A549 treated with DMSO at 1 μM for 4 hours (cell line): ENCODE data around the gene GTF3C2. TPM values are rescaled to one million over a fixed set of nuclear protein-coding genes. Genes with fewer than 3 reads are reported as not detected.

Experiments
- total RNA-seq: library from RNA; stranded (reverse); fragments of 200-300 nt; extraction: Qiagen RNA extraction; gene quantifications from 5 replicates; pipeline ENCODE4 v1.2.3, GENCODE V29; 2022; ENCODE audit warnings: low read depth

Gene GTF3C2, protein sequence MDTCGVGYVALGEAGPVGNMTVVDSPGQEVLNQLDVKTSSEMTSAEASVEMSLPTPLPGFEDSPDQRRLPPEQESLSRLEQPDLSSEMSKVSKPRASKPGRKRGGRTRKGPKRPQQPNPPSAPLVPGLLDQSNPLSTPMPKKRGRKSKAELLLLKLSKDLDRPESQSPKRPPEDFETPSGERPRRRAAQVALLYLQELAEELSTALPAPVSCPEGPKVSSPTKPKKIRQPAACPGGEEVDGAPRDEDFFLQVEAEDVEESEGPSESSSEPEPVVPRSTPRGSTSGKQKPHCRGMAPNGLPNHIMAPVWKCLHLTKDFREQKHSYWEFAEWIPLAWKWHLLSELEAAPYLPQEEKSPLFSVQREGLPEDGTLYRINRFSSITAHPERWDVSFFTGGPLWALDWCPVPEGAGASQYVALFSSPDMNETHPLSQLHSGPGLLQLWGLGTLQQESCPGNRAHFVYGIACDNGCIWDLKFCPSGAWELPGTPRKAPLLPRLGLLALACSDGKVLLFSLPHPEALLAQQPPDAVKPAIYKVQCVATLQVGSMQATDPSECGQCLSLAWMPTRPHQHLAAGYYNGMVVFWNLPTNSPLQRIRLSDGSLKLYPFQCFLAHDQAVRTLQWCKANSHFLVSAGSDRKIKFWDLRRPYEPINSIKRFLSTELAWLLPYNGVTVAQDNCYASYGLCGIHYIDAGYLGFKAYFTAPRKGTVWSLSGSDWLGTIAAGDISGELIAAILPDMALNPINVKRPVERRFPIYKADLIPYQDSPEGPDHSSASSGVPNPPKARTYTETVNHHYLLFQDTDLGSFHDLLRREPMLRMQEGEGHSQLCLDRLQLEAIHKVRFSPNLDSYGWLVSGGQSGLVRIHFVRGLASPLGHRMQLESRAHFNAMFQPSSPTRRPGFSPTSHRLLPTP
- 62.4 to 67.5 TPM (median 64.5 TPM) in 5 replicates for total RNA-seq

DNA sequence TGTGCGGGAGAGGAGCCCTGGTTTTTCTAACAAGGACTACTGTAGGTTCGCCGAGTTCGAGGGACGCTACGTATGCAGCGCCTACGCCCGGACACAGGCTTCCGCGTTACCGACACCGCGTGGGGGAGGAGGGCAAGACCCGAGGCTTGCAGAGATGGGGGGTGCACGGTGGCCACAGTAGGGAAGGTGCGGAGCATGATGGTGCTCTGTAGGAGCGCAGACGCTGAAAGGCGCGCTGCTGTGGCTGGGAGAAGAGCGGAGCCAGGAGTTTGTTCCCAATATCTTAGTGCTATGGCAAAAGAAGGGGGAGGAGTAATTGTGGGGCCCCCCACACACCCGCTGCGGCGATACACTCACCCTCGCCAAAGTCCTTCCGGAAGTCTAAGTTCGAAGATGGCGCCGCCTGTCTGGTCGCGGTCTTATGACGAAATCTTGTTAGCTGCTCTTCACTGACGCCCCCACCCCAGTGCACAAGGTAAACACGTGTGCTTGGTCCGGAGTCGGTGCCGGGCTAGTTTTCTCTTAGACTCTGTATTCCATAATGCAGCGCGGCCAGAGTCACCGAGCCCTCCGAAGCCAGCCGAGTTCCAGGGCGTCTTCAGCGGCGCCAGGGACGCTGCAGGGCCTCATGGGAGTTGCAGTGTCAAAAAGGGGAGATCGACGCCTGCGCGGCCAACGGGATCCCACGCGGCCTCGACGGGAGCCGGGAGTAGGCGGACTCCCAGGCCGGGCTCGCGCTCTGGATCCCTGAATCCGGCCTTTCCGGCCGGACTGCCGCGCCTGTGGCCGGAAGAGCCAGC lies at the start of gene GTF3C2:
Gene GTF3C2, minus strand, starts transcription at position 383 of the 800 bp plus-strand sequence. CDS start 13,210 bp downstream, outside the sequence.

DNA sequence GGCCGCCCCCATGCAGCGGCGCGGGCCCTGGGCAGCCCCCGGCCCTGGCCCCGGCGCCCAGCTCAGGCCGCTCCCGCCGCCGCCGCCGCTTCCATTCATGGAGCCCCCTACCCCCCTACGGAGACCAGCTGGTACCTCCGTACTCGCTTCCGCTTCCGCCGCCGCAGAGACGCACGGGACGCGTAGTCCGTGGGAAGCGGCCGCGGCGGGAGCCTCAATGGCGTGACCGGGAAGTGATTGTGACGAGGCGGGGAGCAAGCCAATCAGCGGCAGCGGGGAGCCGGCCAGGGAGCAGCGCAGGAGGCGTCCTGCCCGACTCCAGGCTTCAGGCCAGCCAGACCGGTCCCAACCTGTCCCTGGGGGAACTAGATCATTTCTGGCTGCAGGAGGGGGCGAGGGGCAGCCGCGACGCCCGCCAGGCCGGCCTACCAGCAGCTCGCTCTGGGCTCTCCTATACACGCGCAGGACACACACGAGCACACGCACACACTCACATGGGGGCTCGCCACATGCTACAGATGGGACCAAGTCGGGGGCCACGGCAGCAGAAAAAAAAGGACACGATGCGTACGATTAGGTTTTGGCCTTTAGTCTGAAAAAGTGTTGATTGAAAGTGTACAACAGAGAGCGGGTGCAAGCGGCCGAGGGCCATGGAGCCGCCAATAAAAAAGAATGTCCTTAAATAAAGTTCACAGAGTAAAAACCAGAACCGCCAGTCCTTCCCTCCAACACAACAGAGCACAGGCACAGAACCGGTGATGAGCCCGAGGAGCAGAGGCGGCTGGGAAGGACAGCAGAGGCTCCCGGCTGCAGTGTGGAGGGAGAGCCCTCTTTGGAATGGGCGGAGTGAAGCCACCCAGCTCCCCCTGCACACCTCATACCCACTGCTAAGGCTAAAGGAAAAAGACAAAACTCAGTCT lies 24.3 kb upstream of the GTF3C2 start, which contains the start of gene ZNF513:
Gene ZNF513, minus strand, starts transcription at position 109 of the 920 bp plus-strand sequence. CDS start 208 bp downstream, outside the sequence.

DNA sequence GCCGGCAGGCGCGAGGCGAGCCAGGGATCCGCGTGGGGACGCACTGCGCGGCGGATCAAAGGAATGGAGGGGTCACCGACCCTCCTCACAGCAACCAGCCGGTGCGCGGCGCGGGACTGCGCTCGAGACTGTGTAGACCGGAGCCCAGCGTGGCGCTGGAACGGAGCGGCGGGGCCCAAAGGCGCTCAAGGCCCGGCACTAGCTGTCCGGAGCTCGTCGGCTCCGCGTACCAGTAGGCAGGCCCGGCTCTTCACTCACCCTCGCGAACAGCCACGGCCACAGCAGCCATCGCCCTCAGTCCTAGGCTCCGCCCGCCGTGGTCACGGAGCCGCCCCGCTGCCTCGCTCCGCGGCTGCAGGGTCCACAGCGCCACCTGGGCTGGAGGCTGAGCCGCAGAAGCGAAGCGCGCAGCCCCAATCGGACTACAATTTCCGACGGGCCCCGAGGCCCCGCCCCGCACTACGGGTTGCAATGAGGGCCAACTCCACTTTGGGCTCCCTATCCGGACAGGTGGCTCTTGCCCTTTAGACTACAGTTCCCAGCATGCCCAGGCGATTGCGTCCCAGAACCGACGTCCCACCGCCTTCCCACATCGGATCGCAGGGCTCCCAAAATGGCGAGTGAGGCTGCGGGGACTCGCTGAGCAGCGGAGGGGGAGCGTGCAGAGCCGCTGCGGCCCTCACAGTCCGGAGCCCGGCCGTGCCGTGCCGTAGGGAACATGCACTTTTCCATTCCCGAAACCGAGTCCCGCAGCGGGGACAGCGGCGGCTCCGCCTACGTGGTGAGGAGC lies 13.7 kb upstream of the GTF3C2 start, which contains the start of the genes EIF2B4 and SNX17:
Gene EIF2B4, minus strand, starts transcription at position 313 of the 790 bp plus-strand sequence. Its CDS starts 24 bp downstream, at position 289.
Gene SNX17, plus strand, starts transcription at position 591 of the 790 bp plus-strand sequence. Its CDS starts 128 bp downstream, at position 719.

DNA sequence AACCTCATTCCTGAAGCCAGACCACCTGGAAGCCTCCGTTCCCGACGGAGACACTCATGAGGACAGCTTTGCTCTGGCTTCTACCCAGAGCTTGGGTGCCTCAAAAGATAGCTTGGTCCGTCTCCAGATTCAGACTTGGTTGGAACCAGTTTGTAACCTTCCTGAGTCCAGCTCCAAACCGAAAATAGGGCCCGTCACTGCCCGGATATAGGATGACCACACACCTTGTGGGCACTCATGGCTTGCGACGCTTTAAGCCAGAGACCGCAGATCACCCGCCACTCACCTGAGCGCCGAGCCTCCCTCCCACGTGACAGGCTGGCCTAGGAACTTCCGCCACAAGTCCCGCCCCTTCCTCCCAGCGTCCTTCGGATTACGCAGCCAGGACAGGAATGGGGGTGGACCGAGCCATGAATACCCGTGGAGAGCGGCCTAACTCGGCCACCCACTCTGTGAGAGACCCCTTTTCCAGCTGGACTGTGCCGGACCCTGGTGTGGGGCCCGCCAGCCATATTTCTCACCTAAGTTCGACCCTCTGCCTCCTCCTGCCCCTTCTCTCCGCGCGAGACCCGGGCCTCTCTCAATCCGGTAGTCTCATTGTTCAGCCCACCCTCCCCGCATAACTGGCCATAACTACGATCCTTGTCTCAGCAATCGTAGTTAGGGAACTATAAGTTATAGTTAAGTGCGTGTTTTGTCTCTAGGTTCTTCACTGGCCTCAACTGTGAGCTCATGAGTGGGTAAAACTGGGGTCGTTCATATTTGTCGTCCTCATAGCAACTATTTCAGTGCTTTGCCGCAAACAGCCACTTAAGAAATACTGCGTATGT lies 33.6 kb downstream of the GTF3C2 start, which contains the start of gene MPV17:
Gene MPV17, minus strand, starts transcription at position 332 of the 830 bp plus-strand sequence. CDS start 580 bp downstream, outside the sequence.

DNA sequence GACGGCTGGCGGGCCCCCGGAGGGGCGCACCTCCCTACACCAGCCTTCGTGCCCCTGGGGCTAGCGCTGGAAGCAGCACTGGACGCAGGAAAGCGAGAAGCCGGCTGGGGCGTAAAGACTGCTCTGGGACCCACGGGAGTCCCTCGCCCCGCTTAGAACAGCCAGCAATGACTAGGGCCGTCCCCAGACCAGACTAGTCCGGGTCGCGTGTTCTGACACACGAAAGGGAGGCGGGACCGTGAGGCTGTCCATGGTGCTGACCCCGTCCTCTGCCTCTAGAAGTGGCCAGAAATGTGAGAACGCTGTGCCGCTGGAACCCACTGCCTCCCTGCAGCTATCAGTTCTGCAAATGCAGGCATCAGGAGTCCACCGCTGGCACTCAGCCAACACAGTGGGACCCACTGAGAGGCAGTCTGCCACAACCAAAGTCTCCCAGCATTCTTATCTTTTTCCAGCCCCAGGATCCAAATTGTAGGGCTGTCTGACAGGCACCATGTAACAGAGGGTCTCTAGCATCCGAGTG lies 48.1 kb downstream of the GTF3C2 start, which contains the start of gene UCN:
Gene UCN, minus strand, starts transcription at position 87 of the 523 bp plus-strand sequence. CDS start 550 bp downstream, outside the sequence.

DNA sequence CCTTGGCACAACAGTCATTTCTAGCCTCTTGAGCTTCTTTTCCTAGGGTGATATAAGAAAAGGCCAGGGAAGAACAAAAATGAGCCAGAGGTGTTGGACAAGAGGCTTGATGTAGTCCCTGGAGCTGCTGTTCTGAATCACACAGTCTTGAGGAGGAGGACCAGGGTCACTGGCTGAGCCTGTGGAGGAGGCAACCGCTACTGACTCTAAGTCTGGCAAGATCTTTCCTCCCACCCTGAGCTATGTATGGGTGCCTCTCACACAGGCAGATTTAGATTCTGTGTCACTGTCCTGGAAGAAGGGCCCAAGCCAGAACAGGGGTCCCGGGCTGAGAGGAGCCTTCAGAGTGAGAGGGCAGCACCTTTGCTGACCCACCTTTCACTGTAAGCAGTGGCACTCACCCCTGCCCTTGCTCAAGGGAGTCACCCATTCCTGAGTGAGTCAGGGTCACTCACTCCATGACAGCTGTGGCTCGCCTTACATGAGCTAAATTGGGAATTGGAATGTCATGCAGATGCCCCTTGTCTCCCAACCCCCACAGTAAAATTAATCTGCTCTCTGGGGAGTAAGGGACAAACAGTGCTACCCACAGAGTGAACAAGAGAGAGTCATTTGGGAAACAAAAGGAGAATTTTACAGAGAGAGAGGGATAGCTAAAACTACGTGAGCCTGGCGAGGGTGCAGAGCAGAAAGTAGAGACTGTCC lies 74.6 kb downstream of the GTF3C2 start, which contains the start of gene TRIM54:
Gene TRIM54, plus strand, starts transcription at position 575 of the 705 bp plus-strand sequence. CDS start 303 bp downstream, outside the sequence.

Other genes with a start within 250 kb of the GTF3C2 start
- 7.0 to 8.3 TPM (median 7.9 TPM) in 5 replicates for gene CGREF1, start 237.6 kb downstream of the GTF3C2 start, total RNA-seq
- gene ABHD1, start 232.9 kb downstream of the GTF3C2 start, total RNA-seq: 1.1 to 2.3 TPM (median 1.6 TPM) in 5 replicates
- gene PREB, start 222.1 kb downstream of the GTF3C2 start, total RNA-seq: 46.9 to 72.9 TPM (median 65.1 TPM) in 5 replicates
- gene PRR30, start 217.4 kb downstream of the GTF3C2 start, total RNA-seq: not detected in 5 replicates
- gene TCF23, start 207.8 kb downstream of the GTF3C2 start, total RNA-seq: not detected in 5 replicates
- 209 to 221 TPM (median 218 TPM) in 5 replicates for gene ATRAID, start 144.7 kb downstream of the GTF3C2 start, total RNA-seq
- 69.7 to 82.2 TPM (median 72.3 TPM) in 5 replicates for gene SLC5A6, start 144.5 kb downstream of the GTF3C2 start, total RNA-seq
- 55.3 to 75.8 TPM (median 62.5 TPM) in 5 replicates for gene CAD, start 139.4 kb downstream of the GTF3C2 start, total RNA-seq
- gene SLC30A3, start 93.7 kb downstream of the GTF3C2 start, total RNA-seq: 3.2 to 4.9 TPM (median 3.7 TPM) in 5 replicates
- not detected in 5 replicates for gene DNAJC5G, start 81.3 kb downstream of the GTF3C2 start, total RNA-seq
- 0.33 to 0.73 TPM (median 0.46 TPM) in 5 replicates for gene TRIM54, start 74.3 kb downstream of the GTF3C2 start, total RNA-seq
- 0.55 to 2.6 TPM (median 1.8 TPM) in 5 replicates for gene UCN, start 48.3 kb downstream of the GTF3C2 start, total RNA-seq
- 81.3 to 103 TPM (median 91.7 TPM) in 5 replicates for gene MPV17, start 33.7 kb downstream of the GTF3C2 start, total RNA-seq
- 47.8 to 65.5 TPM (median 62.2 TPM) in 5 replicates for gene EIF2B4, start 13.6 kb upstream of the GTF3C2 start, total RNA-seq
- gene SNX17, start 13.9 kb upstream of the GTF3C2 start, total RNA-seq: 140 to 146 TPM (median 141 TPM) in 5 replicates
- gene ZNF513, start 24.0 kb upstream of the GTF3C2 start, total RNA-seq: 11.6 to 14.4 TPM (median 13.7 TPM) in 5 replicates
- 162 to 187 TPM (median 174 TPM) in 5 replicates for gene PPM1G, start 52.8 kb upstream of the GTF3C2 start, total RNA-seq
- 125 to 146 TPM (median 134 TPM) in 5 replicates for gene NRBP1, start 71.9 kb upstream of the GTF3C2 start, total RNA-seq
- gene KRTCAP3, start 85.6 kb upstream of the GTF3C2 start, total RNA-seq: 0.43 to 1.4 TPM (median 0.75 TPM) in 5 replicates
- 7.4 to 13.1 TPM (median 9.8 TPM) in 5 replicates for gene IFT172, start 133.0 kb upstream of the GTF3C2 start, total RNA-seq
- 3.3 to 5.0 TPM (median 4.2 TPM) in 5 replicates for gene FNDC4, start 138.4 kb upstream of the GTF3C2 start, total RNA-seq
- 0.13 to 0.62 TPM (median 0.27 TPM) in 5 replicates for gene GCKR, start 140.1 kb upstream of the GTF3C2 start, total RNA-seq
- 13.6 to 19.8 TPM (median 18.9 TPM) in 5 replicates for gene ZNF512, start 226.3 kb upstream of the GTF3C2 start, total RNA-seq